Midbrain (tissue), 1 donor: Measurements from ENCODE around the gene GGCX.
"Not testable (repeated sequence)": the region's sequence is repeated elsewhere in the genome, so short reads cannot be mapped to it uniquely, and the experiment has no call there.

Experiments
- DNase-seq: peaks from one replicate; lab custom pipeline; 2025; lab: John Stamatoyannopoulos, UW

GGCX gene

DNA sequence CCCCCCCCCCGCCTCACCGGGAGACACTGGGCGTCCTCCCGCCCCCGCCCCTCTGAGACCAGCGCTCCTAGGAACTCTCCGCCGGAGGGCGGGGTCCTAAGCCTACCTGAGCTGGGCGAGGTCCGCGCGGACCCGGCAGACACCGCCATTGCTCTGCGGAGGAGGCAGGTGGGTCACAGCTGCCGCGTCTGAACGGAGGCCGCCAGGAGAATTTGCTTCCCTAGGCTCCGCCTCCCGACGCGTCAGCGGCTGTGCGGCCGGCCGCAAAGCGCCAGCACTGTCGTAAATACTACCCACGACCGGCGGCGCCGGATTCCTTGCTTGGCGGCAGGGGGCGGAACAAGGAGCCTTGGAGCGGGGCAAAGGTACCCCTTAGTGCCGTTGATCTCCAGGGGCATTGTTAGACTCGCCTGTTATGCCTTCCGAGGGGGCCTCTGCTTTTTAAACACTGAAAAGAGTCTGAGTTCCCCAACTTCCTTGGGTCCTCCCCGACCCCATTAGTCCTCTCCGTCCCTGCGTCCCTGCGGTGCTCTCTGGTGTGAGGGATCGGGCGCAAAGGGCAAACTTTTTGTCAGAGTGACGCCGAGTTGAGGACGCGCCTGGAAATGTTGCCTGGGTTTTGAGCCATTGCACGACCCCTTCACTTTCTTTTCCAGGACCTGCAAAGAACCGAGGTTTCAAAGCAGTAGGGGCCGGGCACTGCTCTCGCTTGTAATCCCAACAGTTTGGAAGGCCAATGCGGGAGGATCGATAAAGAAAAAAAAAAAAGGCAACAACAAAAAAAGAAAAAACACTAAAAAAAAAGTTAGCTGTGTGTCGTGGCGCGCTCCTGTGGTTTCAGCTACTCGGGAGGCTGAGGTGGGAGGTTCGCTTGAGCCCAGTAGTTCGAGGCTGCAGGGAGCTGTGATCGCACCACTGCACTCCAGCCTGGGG, at the start of gene GGCX:
Gene GGCX, minus strand, starts transcription at position 214 of the 933 bp plus-strand sequence. Its CDS starts 65 bp downstream, at position 149.
- peak; percentile 94 for DNase-seq

DNA sequence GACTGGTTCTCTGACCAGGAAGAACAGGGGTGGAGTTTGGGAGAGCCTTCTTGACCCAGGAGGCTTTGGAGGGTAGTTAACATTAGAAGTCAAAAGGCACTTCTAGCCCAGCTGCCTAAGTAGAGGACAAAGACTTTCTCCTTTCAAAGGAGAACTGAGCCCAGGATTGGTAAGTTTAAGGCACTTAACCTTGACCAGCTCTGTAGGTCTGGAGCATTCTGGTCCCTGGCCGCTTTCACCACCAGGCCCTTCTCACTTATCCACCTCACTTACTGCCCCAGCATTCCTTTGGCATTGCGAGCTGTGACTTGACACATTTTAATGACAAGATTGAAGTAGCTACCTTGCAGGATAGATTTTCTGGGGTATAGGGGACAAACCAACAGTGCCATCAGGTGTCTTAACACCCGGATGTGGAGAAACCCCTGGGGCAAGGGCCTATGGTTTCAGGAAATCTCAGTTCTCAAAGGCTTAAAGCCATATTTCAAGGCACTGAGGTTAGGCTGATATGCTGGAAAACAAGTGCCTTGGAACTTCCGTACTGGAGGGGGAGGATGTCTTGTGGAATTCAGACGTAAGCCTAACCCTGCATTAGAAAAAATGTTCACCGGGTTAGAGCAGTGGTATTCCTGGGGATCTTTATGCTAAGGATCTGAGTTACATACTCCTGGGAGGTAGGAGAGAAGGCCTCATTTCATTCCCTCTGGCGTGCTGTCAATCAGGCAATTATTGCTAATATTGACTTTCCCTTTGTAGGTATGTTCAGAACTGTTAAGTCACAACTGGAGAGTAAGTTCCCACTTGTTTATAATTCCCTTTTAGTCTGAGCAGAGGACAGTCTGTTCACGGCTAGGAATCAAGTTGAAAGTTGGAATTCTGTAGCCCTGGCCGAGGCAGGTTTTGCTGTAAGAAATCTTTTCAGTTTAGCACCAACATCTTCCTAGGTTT, 46.2 kb upstream of the GGCX start:
- no peak for DNase-seq

DNA sequence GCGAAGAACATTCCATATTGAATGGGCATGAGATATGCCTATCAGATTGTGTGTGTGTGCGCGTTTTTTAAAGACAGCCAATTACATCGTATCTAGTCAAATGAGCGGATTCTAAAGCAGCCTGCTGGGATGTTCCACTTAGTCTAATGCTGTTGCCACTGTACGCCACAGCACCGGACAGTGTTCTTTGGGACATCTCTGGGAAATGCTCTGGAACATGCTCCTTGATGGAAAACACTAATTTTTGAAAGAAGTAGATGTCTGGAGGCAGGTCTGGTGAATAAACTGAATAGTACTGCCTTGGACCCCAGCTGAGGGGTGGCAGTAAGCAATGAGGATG, 44.8 kb upstream of the GGCX start:
- no peak for DNase-seq

DNA sequence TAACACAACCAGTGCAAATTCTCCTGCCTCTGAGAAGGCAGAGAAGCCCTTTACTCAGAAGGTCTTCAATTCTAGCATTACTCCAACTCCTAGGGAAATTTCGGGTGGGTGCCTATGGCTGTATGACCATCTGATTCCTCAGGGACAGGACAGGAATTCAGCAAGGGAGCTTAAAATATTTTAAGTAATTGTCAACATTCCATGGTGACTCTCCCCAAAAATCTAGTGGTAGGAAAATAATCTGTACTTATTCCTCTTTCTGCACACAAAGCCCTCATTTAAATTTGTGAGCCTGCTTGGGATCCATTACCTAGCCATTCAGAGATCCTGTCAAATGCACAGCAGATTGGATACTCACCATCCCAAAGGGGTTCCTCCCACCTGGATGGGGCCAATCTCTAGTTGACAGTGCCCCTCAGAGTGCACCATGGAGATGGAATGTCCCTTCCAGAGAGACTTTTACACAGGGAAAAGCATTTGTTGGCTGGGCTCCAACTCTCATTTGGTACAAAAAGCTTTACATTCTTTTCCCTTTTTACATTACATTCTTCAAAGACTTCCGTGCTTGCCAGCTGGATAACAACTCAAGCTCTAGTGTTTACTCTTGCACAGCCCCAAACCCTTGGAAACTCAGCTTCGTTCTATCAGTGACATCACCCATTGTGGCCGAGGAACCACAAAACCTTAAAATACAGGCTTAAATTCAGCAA, 44.3 kb upstream of the GGCX start:
- DNase-seq: no peak

DNA sequence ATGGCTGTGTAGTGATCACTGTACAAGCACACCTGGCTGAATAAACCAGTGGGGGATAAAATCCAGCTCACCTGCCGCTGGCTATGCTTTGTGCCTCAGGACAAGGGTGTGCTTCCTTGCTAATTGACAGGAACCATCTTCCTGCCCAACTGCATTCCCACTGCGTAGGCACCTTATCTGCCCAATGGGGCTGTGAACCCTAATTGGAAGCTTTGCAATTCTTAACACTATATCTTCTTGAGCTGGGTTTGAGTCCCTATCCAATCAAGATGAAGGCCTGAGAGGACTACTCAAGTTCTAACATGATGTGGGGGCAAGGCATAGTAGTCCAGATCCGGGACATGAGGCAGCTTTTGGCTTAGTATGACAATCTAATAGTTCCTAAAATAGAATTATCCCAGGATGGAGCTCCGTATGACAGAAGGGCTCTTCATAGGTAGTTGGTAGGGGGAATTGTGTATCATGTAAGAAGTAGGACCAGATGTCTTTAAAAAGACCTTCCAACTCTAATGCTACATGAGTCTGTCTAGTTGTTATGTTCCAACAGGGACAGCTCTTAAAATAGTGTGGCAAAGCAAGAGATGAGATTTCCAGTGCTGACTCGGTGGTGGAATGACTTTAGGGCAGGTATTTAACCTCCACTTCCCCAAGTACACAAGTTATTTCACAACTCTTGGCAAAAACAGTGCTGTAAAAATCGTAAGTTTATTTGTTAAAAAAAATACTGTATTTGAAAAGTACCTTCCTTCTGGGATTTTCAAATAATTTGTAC, 43.5 kb upstream of the GGCX start:
- DNase-seq: no peak

DNA sequence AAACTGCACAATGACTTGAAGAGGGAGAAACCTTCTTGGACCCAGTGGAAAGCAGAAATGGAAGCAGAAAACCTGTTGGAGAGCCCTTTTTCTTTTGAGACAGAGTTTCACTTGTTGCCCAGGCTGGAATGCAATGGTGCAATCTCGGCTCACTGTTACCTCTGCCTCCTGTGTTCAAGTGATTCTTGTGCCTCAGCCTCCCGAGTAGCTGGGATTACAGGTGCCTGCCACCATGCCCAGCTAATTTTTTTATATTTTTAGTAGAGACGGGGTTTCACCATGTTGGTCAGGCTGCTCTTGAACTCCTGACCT, 42.8 kb upstream of the GGCX start:
- DNase-seq: not testable (repeated sequence)

DNA sequence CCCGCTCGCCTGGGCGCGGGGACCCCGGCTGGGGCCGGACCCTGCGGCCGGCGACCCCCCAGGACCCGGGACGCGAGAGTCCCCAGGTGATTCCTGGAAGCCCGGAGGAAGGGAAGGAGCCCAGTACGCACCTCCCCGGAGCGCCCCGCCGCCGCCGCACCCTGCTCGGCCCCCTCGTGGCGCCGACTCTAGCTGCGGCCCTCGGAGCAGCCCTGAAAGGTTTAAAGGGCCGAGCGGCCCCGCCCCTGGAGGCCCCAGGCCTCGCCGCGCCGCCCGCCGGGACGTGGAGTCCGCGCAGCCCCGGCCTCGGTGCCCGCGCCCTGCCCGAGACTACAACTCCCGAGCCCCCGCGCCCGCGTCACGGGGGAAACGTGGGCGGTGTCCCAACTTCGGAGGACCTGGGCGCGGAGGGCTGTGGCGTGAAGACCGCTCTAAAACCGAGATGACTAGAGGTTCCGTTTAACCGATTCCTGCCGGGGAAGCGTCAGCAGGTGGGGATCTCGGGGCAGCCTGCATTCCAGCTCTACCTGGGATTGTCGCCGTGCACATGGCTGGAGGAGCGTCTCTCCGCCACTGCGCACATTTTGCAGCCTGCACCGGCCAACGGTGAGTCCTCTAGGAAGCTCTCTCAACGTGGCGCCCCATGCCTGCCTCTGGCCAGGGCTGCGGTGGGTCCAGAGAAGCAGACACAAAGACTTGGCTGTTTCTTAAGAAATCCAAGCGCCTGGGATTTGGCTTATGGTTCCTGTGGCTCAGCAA, 41.4 kb upstream of the GGCX start, which contains the start of gene TMEM150A:
Gene TMEM150A, minus strand, starts transcription at position 223 of the 759 bp plus-strand sequence. CDS start 750 bp downstream, outside the sequence.
- peak; percentile 93 for DNase-seq

DNA sequence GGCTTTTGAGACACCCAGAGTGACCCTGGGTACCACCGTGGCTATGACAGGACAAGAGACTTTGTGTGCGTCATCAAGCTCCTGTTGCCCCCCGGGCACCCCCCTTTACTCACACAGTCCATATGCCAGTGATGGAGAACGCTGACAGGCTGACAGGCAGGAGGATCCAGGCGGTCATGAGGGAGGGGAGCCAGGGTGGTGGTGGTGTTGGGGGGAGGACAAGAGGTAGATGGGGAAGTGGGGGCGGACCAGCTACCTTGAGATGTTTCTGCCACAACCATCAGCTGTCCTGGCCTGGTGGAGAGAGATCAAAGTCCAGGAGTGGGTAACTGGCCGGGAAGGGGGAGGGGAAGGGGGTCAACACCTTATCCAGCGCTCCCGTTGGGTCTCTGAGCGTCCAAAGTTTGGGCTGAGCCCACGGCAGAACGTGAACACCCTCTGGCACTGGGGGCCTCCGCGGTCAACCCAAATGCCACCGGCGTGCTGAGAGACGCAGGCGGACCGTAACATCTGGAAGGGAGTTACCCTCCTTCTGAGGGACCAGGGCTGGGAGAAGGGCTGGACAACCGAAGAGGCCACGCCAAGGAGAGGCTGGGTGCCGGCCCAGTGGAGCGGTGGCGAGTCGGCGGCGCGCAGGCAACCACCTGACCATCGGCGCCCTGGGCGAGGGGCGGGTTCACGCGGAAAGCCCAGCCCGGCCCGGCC, 40.6 kb upstream of the GGCX start:
- peak; percentile 75 for DNase-seq

DNA sequence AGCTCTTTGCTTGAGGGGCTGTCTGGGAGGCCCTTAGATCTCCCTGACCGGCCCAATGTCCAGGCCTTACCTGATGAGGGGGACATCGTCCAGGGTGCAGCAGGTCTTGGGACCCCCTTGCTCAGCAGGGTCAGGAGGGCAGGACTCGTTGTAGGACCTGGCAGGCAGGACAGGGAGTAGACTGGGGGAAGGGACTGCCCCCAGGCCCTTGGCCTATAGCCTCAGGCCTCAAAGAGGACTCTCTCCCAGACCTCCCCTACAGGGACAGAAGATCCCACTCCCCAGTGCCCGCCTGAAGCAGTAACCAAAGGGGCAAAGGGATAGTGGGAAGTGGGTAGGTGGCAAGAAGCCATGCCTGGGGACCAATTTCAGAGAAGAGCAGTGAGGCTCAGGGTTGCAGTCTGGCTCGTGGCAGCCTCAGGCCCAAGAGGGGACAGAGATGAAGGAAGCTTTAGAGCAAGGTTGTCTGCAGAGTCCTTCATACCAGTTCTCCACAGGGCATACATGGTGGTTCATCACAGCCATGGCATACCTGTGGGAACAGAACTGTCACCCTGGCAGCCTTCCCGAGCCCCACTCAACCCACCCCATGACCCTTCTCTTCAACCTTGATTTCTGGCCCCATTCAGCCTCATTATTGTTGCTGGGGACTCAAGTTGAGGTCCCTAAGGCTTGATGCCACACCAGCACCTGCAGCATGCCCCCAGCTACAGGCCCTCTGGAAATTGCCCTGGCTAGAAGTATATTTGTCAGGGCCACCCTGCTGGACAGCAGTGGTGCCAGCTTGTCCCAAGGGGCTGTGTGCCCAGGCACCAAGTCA, 39.9 kb upstream of the GGCX start:
- no peak for DNase-seq

DNA sequence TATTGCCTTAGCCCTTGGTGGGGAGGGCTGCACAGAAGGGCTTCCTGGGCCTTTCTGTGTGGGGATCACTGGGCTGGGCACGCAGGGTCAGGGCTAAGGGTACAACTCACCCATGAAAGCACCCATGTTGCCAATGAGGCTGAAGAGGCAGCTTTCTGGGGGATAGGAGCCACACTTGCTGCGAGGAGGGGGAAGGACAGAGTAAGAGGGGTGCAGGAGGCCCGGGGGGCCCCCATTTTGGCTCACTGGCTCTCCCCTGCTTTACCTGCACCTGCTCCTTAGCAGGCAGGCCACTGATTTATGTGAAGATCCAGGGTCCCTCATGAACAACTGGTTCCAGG, 38.9 kb upstream of the GGCX start:
- DNase-seq: no peak

DNA sequence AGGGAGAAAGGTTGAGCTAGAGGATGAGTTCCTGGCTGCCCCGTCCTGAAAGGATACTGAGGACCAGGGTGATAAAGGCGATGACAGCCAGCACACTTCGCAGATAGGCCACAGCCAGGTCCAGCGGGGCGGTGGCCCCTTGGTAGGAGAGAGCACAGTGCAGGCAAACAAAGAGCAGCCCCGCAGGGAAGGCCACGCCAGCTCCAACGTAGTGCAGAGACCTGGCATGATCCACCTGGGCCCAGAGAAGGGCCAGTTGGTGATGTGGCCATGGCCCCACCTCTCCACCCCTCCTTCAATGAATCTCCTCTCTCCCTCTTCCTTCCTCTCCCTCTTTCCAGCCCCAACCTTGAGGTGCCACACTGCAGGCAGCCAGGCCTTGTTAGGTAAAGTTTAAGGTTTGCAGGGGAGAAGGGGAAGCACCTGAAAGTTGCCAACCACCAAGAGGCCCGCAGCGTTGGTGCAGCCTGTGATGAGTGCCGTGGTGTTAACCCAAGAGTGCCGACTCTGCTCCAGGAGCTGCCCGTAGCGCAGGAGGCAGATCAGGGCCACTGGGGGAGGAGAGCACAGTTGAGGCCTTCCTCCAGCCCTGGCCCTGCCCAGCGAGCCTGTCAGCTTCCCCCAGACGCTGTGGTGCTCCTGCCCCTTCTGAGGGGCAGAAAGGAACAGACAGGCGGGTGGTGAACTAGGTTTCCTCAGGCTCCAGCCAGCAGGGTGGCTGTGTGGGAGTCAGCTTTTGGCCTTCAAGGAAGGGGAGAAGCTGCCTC, 38.4 kb upstream of the GGCX start:
- DNase-seq: no peak

DNA sequence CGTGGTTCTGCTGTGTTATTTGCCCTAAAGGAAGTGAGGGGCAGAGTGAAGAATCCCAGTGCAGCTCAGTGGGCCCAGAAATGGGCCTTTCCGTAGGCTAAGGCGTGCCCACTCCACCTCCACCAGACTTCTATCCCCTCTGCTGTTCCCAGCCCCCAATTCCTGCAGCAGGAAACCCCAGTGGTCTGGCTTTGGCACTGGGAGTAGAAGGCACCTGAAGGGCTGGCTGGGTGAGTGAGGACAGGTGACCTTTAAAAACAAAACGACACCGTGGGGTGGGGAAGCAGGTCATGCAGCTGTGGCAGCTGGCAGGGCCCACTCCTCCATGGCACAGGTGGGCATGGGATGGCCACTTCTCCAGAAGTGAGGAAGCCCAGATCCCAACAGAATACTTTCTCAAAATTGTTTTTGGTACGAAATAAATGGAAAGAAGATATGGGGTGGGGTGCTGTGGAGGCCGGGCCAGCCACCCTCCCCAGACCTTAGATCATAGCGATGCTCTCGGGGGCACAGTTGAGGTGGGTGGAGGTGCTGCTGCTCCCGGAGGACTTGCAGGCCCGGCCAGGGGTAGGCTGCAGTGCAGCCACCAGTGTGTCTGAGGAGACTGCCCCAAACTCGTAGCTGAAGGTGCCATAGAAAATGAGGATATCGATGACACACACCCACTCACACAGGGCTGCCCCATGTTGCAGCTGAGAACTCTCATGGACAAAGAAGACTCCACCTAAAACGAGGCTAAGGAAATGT, 37.5 kb upstream of the GGCX start:
- DNase-seq: no peak

DNA sequence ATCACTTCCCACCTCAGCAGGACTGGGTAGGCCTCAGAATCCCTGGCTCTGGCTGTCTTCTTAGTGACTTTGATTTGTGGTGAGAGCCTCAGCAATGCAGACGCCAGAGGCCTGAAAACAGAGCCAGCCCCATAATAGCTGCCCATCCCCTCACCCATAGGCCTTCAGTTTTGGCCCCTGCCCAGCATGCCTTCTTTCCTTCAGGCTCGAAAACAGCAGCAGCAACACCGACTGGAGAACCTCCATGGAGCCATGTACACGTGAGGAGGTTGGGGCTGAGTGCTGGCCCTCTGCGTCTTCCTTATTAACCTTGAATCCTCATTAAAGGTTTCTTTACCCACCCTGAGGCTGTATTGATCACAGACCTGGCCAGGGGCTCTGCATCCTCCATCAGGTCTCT, 35.9 kb upstream of the GGCX start:
- no peak for DNase-seq

DNA sequence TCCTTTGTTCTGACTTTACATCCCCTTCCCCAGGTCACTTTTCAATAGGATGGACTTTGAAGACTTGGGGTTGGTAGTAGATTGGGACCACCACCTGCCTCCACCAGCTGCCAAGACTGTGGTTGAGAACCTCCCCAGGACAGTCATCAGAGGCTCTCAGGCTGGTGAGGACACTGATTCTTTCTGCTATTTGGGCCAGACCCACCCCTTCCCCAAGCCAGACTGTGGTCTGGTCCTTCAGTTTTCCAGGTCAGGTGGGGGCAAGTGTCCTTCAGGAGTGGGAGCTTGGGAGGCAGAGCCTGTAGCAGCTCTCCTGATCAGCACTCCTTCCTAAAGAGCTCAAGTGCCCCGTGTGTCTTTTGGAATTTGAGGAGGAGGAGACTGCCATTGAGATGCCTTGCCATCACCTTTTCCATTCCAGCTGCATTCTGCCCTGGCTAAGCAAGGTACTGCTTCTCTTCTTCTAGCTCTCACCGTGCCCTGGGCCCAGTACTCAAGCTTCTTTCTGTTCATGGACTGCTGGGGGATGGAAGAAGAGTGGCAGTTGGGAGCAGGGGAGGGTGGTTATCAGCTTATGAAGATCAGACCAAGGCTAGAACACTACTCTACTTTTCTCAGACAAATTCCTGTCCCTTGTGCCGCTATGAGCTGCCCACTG, 35.3 kb upstream of the GGCX start:
- DNase-seq: no peak

DNA sequence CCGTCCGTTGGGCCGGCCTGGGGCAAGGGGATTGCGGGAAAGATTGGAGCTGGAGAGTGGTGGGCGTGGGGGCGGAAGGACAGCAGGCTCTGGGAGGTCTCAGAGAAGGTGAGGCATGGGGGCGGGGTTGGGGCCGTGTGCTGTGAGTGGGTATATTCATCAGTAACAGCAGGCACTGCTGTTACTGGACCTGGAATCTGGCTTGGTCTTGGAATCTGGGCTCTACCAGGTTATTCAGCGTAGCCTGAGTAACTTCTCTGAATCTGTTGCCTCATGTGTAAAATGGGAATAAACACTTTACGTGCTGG, 34.7 kb upstream of the GGCX start:
- no peak for DNase-seq

DNA sequence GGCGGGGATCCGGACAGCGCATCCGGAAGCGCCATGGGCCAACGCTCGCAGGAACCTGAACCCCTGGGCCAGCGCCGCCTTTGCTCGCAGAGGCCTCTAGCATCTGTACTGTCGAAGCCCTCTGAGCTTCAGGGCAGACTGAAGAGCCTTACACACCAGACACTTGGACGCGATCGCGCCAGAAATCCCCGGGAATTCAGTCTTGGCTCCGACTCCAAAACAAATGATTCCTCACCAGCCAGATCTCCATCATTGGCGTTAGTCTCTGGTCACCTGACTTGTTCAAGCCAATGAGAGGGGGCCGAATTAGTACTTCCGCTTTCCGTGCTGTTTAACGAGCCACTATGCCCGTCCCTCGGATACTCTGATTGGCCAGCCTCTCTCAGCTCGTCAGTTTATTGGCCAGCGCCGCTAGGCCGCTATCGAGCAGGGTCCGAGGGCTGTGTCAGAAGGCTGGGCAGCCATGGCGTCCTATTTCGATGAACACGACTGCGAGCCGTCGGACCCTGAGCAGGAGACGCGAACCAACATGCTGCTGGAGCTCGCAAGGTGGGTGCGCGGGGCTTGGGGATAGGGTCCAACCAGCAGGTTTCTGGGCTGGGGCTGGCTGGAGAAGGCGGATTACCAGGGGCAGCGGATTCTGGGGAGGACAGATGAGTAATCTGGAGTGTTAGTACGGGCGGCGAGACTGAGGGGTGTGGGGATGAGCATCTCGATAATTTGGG, 34.2 kb upstream of the GGCX start, which contains the start of gene RNF181:
Gene RNF181, plus strand, starts transcription at position 445 of the 725 bp plus-strand sequence. Its CDS starts 19 bp downstream, at position 464.
- DNase-seq: peak; percentile 100
